Mammary epithelial cell (primary cell): ENCODE measurements around the gene LRRC47.

Experiments
- EZH2 ChIP-seq: IDR thresholded peaks from 2 replicates; pipeline ENCODE4 v1.6.1; 2012; ENCODE audit warnings: low read length, inconsistent platforms, borderline replicate concordance
- TF ChIP-seq, protein P1 (sequence below), 2 donors: IDR thresholded peaks in 1 of 2; conservative IDR thresholded peaks in 1 of 2; 2 replicates each; pipeline ENCODE4 v1.5.1; 2011 to 2012; ENCODE audit warnings: inconsistent platforms in 2 of 2, low read length in 2 of 2, mild to moderate bottlenecking in 2 of 2, control low read depth in 1 of 2, low read depth in 1 of 2; ENCODE audit not compliant: insufficient read depth in 1 of 2; ENCODE audit errors: extremely low read depth in 1 of 2

DNA sequence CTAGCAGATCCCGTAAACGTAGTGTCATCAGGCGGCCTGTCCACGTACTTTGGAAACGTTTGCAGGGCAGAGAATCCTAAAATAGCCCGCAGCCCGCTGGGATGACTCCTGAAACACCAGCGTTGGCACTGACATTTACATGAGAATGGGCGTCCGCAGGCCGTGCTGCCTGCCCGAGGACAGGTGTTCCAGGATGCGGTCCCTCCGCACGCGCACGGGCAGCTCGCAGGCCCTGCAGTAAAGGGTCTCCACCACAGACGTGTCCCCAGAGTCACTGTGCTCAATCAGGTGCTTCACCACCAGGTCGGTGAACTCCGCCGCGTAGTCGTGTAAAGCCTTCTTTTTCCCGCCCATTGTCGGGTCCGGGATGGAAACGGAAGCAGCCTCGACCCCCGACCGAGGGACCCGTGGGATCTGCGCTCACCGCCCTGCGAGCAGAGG, 49.9 kb downstream of the LRRC47 start:
- TF ChIP-seq, protein P1, sequence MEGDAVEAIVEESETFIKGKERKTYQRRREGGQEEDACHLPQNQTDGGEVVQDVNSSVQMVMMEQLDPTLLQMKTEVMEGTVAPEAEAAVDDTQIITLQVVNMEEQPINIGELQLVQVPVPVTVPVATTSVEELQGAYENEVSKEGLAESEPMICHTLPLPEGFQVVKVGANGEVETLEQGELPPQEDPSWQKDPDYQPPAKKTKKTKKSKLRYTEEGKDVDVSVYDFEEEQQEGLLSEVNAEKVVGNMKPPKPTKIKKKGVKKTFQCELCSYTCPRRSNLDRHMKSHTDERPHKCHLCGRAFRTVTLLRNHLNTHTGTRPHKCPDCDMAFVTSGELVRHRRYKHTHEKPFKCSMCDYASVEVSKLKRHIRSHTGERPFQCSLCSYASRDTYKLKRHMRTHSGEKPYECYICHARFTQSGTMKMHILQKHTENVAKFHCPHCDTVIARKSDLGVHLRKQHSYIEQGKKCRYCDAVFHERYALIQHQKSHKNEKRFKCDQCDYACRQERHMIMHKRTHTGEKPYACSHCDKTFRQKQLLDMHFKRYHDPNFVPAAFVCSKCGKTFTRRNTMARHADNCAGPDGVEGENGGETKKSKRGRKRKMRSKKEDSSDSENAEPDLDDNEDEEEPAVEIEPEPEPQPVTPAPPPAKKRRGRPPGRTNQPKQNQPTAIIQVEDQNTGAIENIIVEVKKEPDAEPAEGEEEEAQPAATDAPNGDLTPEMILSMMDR (conservative IDR thresholded peaks at IDR 0.05 in 1 of 2, IDR thresholded peaks at IDR 0.05 in 1 of 2; ENCODE audit: extremely low read depth in 1 of 2, insufficient read depth in 1 of 2, low read depth in 1 of 2, low read length in 2 of 2), result no peak
- no peak for TF ChIP-seq EZH2
